AG20443 (cell line): ENCODE data around the gene ACTR6.
"Not testable (repeated sequence)": the region's sequence is repeated elsewhere in the genome, so short reads cannot be mapped to it uniquely, and the experiment has no call there.

Source experiments
- DNase-seq: peaks from one replicate; pipeline ENCODE4 v3.0.0; 2012; ENCODE audit warnings: low spot score, mixed read lengths

The ACTR6 gene

DNA sequence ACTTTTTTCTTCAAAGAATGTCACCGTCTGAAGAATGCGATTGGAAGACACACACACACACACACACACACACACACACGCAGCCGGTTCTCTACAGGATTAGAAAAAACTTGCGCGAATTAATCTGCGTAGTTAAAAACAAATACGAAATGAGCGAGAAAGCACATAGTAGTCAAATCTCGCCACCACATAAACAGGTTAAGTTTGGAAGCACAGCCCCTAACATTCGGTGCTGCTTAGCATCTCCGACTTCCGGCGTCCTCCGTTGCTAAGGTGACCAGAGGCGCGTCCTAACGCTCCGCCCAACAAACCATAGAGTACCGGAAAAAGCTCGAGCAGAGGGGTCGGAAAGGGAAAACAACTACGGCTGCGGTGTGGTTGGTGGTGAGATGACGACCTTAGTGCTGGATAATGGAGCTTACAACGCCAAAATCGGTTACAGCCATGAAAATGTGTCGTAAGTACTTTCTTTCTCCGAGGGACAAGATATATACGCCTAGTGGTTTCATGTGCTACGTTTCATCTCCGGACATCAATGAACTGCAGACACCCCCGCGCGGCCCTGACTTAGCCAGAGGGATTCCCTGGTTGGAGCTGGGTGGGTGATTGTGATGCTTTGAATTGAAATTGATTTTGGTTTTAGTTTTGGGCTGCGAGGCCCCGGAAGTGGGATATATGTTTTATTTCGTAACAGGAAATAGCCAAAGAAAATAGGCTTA, at the start of gene ACTR6:
Gene ACTR6 (plus strand): TSS at position 353 of the 719 bp plus-strand sequence. CDS start 37 bp downstream, at position 390.
- peak; percentile 96 for DNase-seq

DNA sequence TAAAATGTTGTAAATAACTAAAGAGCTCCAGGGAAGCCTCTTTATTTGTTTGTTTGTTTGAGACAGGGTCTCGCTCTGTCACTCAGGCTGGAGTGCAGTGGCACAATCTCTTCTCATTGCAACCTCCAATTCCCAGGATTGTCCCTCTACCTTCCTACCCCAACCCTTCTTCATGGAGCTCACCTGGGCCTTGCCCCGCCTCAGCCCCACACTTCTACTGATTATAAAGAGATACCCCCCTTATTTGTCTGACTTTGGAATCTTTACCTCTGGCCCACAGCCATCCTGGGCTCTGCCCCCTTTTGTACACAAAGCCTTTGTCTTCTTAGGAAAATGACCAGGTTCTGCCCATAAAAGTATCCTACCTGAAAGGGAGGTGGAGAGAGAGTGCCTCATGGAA, 48.8 kb upstream of the ACTR6 start:
- DNase-seq = no peak

DNA sequence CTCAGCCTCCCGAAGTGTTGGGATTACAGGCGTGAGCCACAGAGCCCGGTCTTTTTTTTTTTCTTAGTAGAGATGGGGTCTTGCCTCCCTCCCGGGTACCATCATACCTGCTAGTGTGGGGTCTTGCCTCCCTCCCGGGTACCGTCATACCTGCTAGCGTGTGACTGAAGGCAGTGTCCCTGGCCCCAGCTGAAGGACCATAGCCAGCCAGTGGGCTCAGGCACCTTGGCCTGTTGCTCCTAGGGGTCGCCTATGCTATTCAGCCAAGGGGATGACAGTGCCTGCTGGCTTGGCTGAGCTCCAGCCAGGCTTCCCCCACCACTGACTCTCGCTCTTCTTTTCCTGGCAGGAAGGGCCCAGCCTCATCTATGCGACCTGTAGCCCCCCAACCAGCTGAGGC, 47.5 kb upstream of the ACTR6 start:
- no peak for DNase-seq

DNA sequence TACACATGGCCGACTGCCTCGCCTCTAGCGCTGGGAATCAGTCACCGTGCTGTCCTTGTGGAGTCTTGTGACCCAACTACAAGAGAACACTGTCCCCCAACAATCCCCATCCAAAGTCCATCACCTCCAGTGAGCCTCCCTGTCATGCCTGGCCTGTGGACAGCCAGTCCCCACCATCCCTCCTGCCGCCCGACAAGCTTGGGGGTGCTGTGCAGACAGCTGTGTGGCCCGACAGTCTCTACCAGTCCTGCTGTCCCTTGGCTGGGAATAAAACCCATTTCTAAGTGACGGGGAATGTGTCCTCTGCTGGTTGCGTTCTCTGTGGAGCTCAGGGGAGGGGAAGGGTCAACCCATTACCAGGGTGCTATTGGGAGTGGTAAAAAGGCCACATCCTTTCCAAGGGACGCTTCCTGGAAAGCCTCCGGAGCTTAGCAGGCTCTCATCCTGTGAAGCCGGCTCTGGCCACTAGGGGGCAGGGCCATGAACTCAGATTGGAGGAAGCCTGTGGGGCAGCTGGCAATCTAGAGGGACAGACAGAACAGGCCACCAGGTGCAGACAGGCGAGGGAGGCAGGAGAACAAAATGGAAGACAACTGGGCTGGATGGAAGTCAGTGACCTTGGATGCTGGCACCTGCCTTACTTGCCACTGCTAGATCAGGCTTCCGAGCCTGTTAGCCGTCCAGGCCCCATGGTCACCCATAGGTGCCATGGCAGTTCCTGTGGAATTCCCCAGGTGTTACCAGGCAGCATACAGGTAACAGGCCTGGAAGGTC, 46.0 kb upstream of the ACTR6 start:
- peak; percentile 76 for DNase-seq

DNA sequence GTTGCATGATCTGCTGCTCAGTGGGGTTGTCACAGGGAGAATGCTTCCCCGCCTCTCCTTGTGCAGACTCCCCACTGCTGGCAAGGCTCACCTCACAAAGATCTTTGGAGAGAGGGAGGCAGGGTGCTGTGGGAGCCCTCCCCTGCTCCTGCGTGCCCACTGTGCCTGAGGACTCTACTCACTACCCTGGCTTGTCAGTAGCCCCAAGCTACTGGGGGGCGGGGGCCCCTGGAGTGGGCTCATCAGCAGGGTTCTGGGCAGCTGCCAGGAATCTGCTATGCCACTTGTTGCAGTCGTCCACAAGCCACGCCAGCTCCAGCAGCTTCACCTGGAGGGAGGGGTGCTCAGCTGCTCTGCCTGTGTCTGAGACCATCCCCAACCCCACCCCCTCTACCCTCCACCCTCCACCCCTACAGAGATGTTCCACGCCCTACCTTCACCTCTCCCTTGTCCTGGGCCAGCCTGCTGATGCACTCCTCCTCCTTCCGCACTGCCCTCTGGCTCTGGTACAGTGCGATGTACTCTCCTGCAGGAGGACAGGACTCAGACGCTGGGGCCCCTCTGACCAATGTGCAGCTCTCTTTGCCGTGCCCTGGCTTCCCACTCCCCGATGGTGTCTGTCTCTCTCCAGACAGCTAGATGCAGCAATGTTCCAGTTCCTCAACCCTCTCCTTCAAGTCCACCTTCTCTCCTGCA, 43.7 kb upstream of the ACTR6 start:
- DNase-seq = no peak

DNA sequence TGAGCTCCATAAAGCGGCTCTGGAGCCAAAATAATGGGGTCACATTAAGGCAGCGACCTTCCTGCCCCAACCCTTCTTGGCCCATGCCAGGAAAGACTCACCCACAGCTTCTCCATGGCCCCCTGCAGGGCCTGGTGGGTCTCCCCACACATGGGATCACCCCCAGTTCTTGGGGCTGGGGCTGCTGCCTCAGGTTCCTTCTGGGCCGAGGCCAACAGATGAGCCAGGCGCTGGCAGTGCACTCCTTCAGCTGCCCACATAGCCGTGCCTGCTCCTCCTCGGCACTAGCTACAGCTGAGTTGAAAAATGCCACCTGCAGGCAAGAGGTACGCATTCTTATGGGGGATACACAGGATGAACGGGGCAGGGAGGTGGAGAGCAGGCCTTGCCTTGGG, 43.2 kb upstream of the ACTR6 start:
- no peak for DNase-seq

DNA sequence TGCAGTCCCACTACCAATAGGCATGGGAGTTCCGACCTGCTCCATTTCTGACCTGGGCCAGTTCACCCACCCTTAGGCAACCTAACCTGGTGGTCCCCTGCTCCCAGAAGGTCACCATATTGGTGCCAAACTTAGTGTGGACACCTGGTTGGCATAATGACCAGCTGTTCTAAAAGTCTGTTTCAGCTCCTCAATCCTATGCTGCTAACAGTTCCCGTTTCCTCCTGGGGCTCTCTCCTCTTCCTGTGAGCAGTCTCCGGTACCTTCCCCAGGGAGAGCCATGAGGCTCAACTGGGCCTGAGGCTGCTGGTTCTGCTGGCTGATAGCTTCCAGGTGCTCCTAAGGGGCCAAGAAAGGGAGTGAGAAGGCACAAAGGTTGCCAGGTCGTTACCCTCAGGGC, 42.1 kb upstream of the ACTR6 start:
- no peak for DNase-seq

DNA sequence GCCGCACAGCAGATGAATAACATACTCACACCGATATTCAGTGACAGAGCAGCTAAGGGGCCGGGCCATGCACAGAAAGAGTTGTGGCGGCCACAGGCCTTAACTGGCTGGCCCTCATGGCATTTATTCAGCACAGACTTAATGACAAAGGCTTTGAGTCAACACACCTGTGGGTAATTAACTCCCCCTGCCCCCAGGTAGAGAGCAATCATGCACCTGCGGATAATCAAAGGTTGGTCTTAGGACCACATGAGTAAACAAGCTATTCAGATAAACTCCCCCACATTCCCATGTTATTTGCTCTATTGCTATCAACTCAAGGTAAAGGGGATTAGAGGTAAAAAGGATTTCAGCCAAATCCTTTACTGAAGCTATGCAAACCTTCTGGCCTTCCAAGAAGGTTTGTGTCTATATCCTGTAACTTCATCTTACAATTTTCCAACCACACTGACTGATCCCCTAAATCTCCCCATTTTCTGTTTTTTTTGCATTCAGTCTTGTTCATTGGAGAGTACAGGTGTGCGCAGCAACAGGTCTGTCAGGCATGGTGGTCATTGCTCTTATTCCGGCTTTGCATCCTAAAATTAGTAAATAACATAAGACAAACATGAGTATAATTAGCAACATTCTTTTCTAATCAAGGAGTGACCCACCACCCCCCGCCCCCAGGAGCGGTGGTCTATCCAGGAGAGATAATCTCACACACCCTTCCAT, 41.1 kb upstream of the ACTR6 start:
- DNase-seq = no peak

DNA sequence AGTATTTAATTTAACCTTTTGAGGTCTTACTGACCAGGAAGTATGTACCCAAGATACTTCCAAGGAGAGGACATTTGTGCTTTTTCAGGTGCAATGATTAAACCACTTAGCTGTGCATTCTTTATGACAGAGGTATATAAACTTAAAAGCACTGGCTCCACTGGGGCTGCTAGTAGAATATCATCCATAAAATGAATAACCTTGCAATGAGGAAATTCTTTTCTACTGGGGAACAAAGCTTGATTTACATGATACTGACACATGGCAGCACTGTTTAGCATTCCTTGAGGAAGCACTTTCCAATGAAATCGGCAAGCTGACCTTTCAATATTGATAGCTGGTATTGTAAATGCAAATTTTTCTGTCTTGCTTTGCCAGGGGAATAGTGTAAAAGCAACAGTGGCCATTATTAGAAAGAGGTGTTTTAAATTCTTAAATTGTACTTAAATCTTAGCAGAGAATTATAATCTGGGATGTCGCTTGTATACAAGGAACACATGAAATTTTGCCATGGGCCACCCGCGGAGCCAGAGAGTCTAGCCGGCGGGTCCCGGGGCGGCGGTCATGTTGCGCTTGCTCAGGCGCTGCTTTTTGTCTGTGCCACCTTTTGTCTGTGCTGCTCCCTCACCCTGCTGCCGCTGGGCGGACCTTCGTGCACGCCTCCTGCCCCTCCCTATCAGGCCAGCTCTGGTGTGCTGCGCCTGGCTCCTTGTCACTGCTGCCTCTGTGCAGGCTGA, 37.0 kb upstream of the ACTR6 start:
- peak; percentile 92 for DNase-seq

DNA sequence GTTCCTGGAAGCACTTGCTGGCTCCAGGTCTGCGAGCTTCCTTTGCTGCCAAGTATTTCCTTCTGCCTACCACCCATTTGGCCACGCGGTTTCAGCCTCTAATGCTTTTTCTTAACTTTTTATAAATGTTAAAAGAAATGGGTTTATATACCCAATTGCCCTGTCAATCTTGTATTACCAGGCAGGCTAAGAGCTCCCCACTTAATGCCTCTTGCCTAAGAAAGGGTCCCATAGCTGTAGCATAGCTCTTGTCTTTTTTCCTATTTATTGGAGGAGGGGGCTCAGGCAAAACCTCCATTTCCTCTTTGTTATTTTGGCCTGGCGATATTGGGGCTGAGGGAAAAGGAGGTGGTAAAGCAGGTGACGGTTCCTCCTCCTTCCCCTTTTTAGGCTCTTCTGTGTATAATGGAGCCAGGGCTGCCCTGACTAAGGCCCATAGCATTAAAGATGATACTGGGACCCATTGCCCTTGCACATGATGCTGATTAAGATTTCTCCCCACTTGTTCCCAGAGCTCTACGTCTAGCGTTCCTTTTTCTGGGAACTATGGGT, 36.4 kb upstream of the ACTR6 start:
- no peak for DNase-seq

DNA sequence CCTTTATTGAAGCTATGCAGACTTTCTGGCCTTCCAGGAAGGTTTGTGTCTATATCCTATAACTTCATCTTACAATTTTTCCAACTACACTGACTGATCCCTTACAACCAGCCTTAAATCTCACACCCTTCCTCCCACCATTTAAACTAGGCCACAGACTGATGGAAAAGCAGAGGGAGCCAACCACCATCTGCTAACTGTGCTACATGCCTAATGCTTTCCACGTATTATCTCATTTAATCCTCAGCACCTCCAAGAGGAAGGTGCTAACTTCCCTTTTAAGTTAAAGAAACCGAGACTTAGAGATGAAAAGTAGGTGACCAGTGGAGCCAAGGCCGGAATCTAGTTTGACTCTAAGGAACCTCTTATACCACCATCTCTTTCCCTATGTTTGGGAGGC, 35.3 kb upstream of the ACTR6 start:
- DNase-seq = no peak

DNA sequence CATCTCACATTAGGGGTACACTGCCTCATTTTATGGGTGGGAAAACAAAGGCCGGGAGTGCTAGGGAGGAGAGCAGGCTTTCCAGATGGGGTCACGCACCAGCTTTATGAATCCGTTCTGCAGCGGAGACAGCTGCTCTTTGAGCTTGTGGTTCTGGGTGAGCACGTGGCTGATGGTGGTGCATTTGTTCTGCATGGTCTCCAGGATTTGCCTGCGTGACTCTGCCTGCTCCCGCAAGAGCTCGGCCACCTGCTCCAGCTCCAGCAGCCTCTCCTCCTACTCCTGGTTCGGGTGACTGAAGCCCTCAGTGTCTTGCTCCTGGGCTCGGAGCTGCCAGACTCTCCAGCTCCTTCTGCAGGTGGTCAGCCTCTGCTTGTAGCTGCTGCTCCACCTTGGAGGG, 34.4 kb upstream of the ACTR6 start:
- no peak for DNase-seq

DNA sequence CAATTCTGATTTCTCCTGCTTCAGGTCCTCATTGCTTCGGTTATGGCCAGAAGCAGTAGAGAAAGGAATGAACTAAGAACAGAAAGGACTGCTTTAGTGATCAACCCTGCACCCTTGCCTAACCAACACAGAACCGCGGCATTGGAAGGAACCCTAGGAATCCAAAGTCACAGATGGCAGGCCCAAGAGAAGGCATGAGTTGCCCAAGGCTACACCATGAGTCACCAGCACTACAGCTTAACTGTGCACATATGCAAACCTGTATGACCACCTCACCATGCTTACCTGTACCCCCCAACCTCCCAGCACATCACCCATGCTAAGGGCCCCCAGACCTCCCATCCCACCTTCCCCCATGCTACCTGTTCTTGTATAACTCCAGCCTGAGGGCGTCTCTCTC, 32.1 kb upstream of the ACTR6 start:
- no peak for DNase-seq

DNA sequence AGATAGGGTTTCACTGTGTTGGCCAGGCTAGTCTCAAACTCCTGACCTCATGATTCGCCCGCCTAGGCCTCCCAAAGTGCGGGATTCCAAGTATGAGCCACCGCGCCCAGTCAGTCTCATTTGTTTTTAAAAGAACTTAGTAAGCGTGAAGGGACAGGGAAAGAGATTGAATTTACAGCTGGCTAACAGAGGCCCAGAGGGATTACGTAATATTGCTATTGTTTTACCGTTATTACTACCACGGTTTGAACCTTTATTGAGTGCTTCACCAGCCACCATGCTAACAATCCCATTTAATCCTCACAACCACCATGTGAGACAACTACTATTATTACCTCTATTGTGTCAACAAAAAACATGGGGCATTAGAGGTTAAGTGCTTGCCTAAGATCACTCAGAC, 31.3 kb upstream of the ACTR6 start:
- DNase-seq = no peak

DNA sequence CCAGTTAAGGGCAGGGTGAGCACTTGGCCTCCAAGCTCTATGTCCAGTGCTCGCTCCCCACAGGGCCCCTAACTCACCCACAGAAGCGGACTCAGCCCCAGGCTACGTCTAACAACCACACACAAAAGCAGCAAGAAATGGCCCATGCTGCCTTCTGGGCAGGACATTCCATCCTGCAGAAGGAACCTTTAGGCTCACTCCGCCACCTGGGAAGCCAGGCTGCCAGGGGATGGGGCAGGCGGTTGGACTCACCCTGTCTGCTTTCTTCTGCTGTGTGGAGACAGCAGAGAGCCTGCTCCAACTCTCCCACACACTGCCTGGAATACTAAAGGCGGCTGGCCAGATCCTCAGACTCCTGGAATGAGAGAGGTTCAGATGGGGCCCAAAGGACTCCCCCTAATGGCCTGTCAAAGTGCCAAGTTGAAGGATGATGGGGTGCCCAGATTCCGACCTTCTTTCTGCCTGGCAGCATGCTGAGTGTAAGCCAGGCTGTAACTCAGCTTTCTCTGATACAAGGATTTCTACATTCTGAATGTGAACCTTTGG, 30.2 kb upstream of the ACTR6 start:
- no peak for DNase-seq

DNA sequence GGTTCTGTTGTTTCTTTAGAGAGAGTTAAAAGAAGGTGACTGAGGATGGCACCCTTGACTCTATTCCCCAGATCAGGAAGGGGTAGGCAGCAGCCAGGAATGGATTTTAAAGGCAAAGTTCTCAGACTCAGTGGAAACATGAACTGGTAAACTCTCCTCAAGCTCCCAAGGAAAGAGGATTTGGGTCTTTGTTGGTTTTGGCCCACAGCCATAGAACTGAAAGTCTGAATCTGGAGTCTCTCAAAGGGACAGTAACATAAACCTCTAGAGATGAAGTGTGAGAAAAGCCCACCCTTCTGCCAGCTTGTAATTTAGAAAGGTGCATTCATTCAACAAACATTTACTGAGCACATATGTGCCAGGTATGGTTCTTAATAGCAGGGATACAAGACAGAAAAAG, 29.4 kb upstream of the ACTR6 start:
- DNase-seq = no peak

DNA sequence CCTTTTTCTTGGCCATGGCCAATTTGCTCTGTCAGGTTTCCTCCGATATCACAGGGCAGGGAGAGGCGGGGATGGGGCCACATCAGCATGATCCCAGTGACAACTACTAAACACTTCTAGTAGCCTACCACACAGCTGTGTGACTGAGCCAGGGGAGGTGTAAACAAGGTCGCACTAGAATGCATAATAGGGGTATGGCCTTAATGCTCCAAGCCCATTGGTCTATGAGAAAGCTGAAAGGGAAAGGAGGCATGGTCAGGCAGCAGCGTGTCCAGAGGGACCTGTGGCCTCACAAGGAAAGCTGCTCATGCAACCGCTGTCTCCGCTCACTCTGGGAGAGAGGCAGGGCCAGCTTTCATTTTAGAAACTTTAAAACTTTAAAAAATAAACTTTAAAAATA, 27.5 kb upstream of the ACTR6 start:
- DNase-seq = no peak

DNA sequence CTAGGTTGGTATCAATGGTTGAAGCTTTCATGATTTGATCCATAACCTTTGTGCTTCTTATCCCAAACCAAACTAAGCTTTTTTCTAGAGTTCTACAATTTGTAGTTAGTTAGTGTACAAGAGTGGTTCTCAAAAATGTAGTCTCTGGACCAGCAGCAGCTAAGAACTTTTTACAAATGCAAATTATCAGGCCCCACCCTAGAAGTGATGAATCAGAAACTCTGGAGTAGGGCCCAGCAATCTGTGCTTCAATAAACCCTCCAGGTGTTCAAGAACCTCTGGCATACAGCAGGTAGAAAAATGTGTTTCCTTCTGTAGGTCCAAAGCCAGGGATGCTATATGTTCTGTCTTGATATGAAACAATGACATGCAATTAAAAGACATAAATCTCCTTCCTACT, 26.1 kb upstream of the ACTR6 start:
- DNase-seq = no peak

DNA sequence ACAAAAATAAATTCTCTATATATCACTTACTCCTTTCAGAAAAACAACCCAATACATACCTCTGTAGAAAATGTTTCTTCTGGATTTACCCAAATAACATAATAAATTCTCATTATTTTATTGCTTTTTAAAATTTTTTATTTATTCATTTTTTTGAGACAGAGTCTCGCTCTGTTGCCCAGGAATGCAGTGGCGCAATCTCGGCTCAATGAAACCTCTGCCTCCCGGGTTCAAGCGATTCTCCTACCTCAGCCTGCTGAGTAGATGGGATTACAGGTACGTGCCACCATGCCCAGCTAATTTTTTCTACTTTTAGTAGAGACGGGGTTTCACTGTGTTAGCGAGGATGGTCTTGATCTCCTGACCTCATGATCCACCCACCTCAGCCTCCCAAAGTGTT, 24.1 kb upstream of the ACTR6 start:
- not testable (repeated sequence) for DNase-seq

DNA sequence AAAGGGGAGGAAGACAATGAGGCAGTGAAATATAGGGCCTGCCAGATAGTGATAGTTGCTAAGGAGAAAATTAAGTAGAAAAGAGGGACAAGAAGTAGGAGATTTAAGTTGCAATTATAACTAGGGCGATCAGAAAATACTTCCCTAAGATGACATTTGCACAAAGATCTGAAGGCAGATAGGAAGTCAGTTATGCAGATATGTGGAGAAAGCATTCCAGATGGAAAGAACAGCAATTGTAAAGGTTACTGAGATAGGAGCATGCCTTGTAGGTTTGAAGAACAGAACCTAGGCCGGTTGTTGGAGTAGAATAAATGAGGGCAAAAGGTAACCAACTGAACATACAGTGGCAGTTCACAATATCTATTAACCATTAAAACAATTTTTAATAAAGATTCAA, 21.4 kb upstream of the ACTR6 start:
- DNase-seq = no peak

DNA sequence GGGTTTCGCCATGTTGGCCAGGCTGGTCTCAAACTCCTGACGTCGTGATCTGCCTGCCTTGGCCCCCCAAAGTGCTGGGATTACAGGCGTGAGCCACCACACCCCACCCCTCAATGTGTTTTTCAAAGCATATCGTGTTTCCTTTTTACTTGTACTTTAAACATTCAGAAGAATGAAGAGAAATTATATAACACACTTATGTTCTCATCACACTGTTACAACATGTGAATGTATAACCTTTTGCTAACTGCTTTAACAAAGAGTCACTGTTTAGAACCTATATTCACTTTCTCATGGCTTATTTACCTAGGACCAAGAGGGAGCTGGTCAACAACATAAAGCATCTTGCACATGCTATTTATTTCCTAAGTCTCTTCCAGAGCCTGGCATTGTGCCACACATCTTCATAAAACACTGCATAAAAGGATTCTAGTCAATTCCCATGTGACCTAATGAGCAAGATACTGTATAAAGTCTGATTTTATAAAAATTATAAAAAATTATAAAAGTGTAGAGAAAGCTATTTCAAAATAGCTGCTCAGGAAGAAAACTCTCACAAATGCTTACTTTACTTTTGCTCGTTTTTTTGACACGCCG, 16.0 kb upstream of the ACTR6 start:
- no peak for DNase-seq
